Frontal cortex (tissue), 4 donors: ENCODE data around the gene PHC3. TPM values are rescaled to one million over a fixed set of nuclear protein-coding genes. Genes with fewer than 3 reads are reported as not detected.
A peak's percentile ranks its signal among the peaks of the same experiment; 100 is the strongest.
"Not testable (repeated sequence)": the region's sequence is repeated elsewhere in the genome, so short reads cannot be mapped to it uniquely, and the experiment has no call there.

Experiments
- DNase-seq, 2 donors: peaks; one replicate each; pipeline ENCODE4 v3.0.0; 2012; ENCODE audit warnings: low spot score in 2 of 2
- FAIRE-seq: peaks from 2 replicates; lab custom pipeline; 2012; peaks lifted over from hg19 to GRCh38; lab: Jason Lieb, UNC
- total RNA-seq: library from RNA; depleted of rRNA; stranded (reverse); fragments of >200 nt; gene quantifications from one replicate; pipeline ENCODE4 v1.2.3, GENCODE V29; 2014
- donor health status: control.
- donor health status: control.
- donor health status: control.

Gene PHC3
- total RNA-seq, 1 donor from 2014 or later: 35.1 TPM

GRCh38 chr3:170200987-170201386, 19.5 kb upstream of the PHC3 start:
- no peak for FAIRE-seq
- no peak for DNase-seq

GRCh38 chr3:170196833-170197232, 15.3 kb upstream of the PHC3 start:
- FAIRE-seq (no peak), DNase-seq (no peak)

- not testable (repeated sequence) for DNase-seq, FAIRE-seq
Measured at GRCh38 chr3:170195759-170196158, 14.2 kb upstream of the PHC3 start.

GRCh38 chr3:170189398-170190256, 8.1 kb upstream of the PHC3 start:
- FAIRE-seq (no peak), DNase-seq (no peak)

GRCh38 chr3:170180079-170180907, 1.2 kb downstream of the PHC3 start:
- FAIRE-seq: no peak
- peak in 1 of 2 donors; percentile 20 for DNase-seq

GRCh38 chr3:170179432-170179831, 2.1 kb downstream of the PHC3 start:
- DNase-seq: no peak
- FAIRE-seq: no peak

GRCh38 chr3:170178651-170179050, 2.9 kb downstream of the PHC3 start:
- FAIRE-seq (no peak), DNase-seq (no peak)

- FAIRE-seq: no peak
- no peak for DNase-seq
Measured at GRCh38 chr3:170171563-170171962, 10.0 kb downstream of the PHC3 start.

GRCh38 chr3:170164717-170165116, 16.8 kb downstream of the PHC3 start:
- DNase-seq: no peak
- FAIRE-seq: no peak

GRCh38 chr3:170163956-170164645, 17.4 kb downstream of the PHC3 start:
- DNase-seq (no peak), FAIRE-seq (no peak)

- DNase-seq: no peak
- FAIRE-seq: no peak
Measured at GRCh38 chr3:170162630-170163029, 18.9 kb downstream of the PHC3 start.

GRCh38 chr3:170162052-170162451, 19.5 kb downstream of the PHC3 start:
- DNase-seq: no peak
- FAIRE-seq: no peak

- DNase-seq (no peak), FAIRE-seq (no peak)
Measured at GRCh38 chr3:170159933-170160332, 21.6 kb downstream of the PHC3 start.

GRCh38 chr3:170159459-170159858, 22.1 kb downstream of the PHC3 start:
- FAIRE-seq (no peak), DNase-seq (no peak)

- FAIRE-seq: no peak
- DNase-seq: no peak
Measured at GRCh38 chr3:170155604-170156003, 25.9 kb downstream of the PHC3 start.

GRCh38 chr3:170154569-170155143, 26.9 kb downstream of the PHC3 start:
- no peak for FAIRE-seq
- no peak for DNase-seq

- DNase-seq: no peak
- no peak for FAIRE-seq
Measured at GRCh38 chr3:170154084-170154483, 27.4 kb downstream of the PHC3 start.

GRCh38 chr3:170151536-170151935, 30.0 kb downstream of the PHC3 start:
- FAIRE-seq (no peak), DNase-seq (no peak)

GRCh38 chr3:170149016-170149415, 32.5 kb downstream of the PHC3 start:
- FAIRE-seq (no peak), DNase-seq (no peak)

GRCh38 chr3:170145278-170145677, 36.3 kb downstream of the PHC3 start:
- no peak for DNase-seq
- no peak for FAIRE-seq
